Measurements from ENCODE around the gene JAKMIP2.
"Not testable (repeated sequence)": the region's sequence is repeated elsewhere in the genome, so short reads cannot be mapped to it uniquely, and the experiment has no call there.

The JAKMIP2 gene

GRCh38 chr5:147782110-147783028, at the start of gene JAKMIP2:
Gene JAKMIP2 (minus strand): TSS chr5:147782728. CDS start chr5:147671806, 110,922 bp downstream.
- no peak for DNase-seq (ENCODE audit: low spot score)

GRCh38 chr5:147831465-147831864, 48.9 kb upstream of the JAKMIP2 start, which contains the start of gene SPINK1:
Gene SPINK1 (minus strand): TSS chr5:147831671. CDS start chr5:147831577, 94 bp downstream.
- no peak for DNase-seq (ENCODE audit: low spot score)

- no peak for DNase-seq (ENCODE audit: low spot score)
Measured at GRCh38 chr5:147830035-147830434, 47.5 kb upstream of the JAKMIP2 start.

GRCh38 chr5:147827017-147827416, 44.5 kb upstream of the JAKMIP2 start:
- DNase-seq (ENCODE audit: low spot score) = not testable (repeated sequence)

- no peak for DNase-seq (ENCODE audit: low spot score)
Measured at GRCh38 chr5:147826361-147826760, 43.8 kb upstream of the JAKMIP2 start.

GRCh38 chr5:147822686-147823491, 40.4 kb upstream of the JAKMIP2 start:
- DNase-seq (ENCODE audit: low spot score) = peak; percentile 9

- not testable (repeated sequence) for DNase-seq (ENCODE audit: low spot score)
Measured at GRCh38 chr5:147822222-147822621, 39.7 kb upstream of the JAKMIP2 start.

- DNase-seq (ENCODE audit: low spot score) = no peak
Measured at GRCh38 chr5:147821766-147822165, 39.2 kb upstream of the JAKMIP2 start.

GRCh38 chr5:147819261-147819770, 36.8 kb upstream of the JAKMIP2 start:
- no peak for DNase-seq (ENCODE audit: low spot score)

GRCh38 chr5:147818290-147818689, 35.8 kb upstream of the JAKMIP2 start:
- DNase-seq (ENCODE audit: low spot score) = no peak

GRCh38 chr5:147813696-147814095, 31.2 kb upstream of the JAKMIP2 start:
- DNase-seq (ENCODE audit: low spot score) = no peak

- DNase-seq (ENCODE audit: low spot score) = no peak
Measured at GRCh38 chr5:147809830-147810666, 27.5 kb upstream of the JAKMIP2 start.

- no peak for DNase-seq (ENCODE audit: low spot score)
Measured at GRCh38 chr5:147805030-147805454, 22.5 kb upstream of the JAKMIP2 start.

- DNase-seq (ENCODE audit: low spot score) = no peak
Measured at GRCh38 chr5:147804334-147804733, 21.8 kb upstream of the JAKMIP2 start.

GRCh38 chr5:147803926-147804325, 21.4 kb upstream of the JAKMIP2 start:
- no peak for DNase-seq (ENCODE audit: low spot score)

GRCh38 chr5:147803161-147803560, 20.6 kb upstream of the JAKMIP2 start:
- DNase-seq (ENCODE audit: low spot score) = not testable (repeated sequence)

- DNase-seq (ENCODE audit: low spot score) = no peak
Measured at GRCh38 chr5:147801461-147801860, 18.9 kb upstream of the JAKMIP2 start.

GRCh38 chr5:147800491-147800890, 18.0 kb upstream of the JAKMIP2 start:
- DNase-seq (ENCODE audit: low spot score) = no peak

- no peak for DNase-seq (ENCODE audit: low spot score)
Measured at GRCh38 chr5:147796556-147797308, 14.2 kb upstream of the JAKMIP2 start.

GRCh38 chr5:147791181-147791580, 8.7 kb upstream of the JAKMIP2 start:
- DNase-seq (ENCODE audit: low spot score) = no peak

- no peak for DNase-seq (ENCODE audit: low spot score)
Measured at GRCh38 chr5:147789820-147790219, 7.3 kb upstream of the JAKMIP2 start.

Measured in AG08395 (cell line).